Thyroid gland (tissue), 4 donors: ENCODE data around the gene LRRC18. TPM values are rescaled to one million over a fixed set of nuclear protein-coding genes. Genes with fewer than 3 reads are reported as not detected.
A peak's percentile ranks its signal among the peaks of the same experiment; 100 is the strongest.

Source experiments
- DNase-seq, 2 donors: peaks; one replicate each; pipeline ENCODE4 v3.0.0-alpha.2; 2019
- H3K27ac ChIP-seq, 3 donors: fragments of 200-600 bp; sonication (generic); 1 replicate in 2 of 3; 2 replicates in 1 of 3; pipeline ENCODE4 v1.5.1; 2016 to 2019; ENCODE audit warnings: mild to moderate bottlenecking in 1 of 3, moderate library complexity in 1 of 3
- H3K27me3 ChIP-seq: fragments of 200-600 bp; sonication (generic); one replicate; pipeline ENCODE4 v1.5.1; 2019
- H3K36me3 ChIP-seq, 2 donors: fragments of 200-600 bp; sonication (generic); one replicate each; pipeline ENCODE4 v1.5.1; 2016 to 2019
- H3K4me1 ChIP-seq, 2 donors: fragments of 200-600 bp; sonication (generic); one replicate each; pipeline ENCODE4 v1.5.1; 2017 to 2019
- H3K4me3 ChIP-seq, 3 donors: fragments of 200-600 bp; sonication (generic); replicated peaks in 1 of 3; 1 replicate in 2 of 3; 2 replicates in 1 of 3; pipeline ENCODE4 v1.5.1; 2016; ENCODE audit warnings: mild to moderate bottlenecking in 1 of 3
- H3K9me3 ChIP-seq: fragments of 200-600 bp; sonication (generic); one replicate; pipeline ENCODE4 v1.5.1; 2017
- POLR2A ChIP-seq, 2 donors: fragments of 450-650 bp; IDR thresholded peaks; one replicate each; pipeline ENCODE4 v1.6.1; 2017; ENCODE audit warnings: antibody characterized with exemption in 2 of 2, mild to moderate bottlenecking in 2 of 2, moderate library complexity in 1 of 2
- WGBS, 2 donors: methylation state at CpG; one replicate each; pipeline ENCODE4 v1.1.5; 2017; 5-methylcytosine and 5-hydroxymethylcytosine counted together
- intact Hi-C: fragments of 100-400 bp; cut with DNase I; formaldehyde crosslinking; loops from one replicate; pipeline ENCODE4 v1.15.1; 2023
- total RNA-seq, 4 donors: library from RNA; depleted of rRNA; stranded (reverse); fragments of >200 nt; gene quantifications; one replicate each; pipeline ENCODE4 v1.2.3, GENCODE V29; 2016
- TF ChIP-seq, protein P1 (sequence below), 6 experiments: fragments of 200-600 bp in 3 of 6; fragments of 450-650 bp in 3 of 6; sonication (generic) in 3 of 6; IDR thresholded peaks; one replicate each; pipeline ENCODE4 v1.5.1; 2016 to 2019; ENCODE audit warnings: antibody characterized with exemption in 6 of 6, mild to moderate bottlenecking in 2 of 6, inconsistent platforms in 1 of 6, moderate library complexity in 1 of 6

The LRRC18 gene
- total RNA-seq, 4 donors from 2014 or later = not detected

- H3K36me3 ChIP-seq = no peaks in the 10 kb centered on the region
- H3K9me3 ChIP-seq = no peaks in the 10 kb centered on the region
- H3K27me3 ChIP-seq = no peaks in the 10 kb centered on the region
- 31 to 42% methylated on average over 2 of the region's 2 CpGs for whole genome bisulfite sequencing, 2 donors
- TF ChIP-seq, protein P1, sequence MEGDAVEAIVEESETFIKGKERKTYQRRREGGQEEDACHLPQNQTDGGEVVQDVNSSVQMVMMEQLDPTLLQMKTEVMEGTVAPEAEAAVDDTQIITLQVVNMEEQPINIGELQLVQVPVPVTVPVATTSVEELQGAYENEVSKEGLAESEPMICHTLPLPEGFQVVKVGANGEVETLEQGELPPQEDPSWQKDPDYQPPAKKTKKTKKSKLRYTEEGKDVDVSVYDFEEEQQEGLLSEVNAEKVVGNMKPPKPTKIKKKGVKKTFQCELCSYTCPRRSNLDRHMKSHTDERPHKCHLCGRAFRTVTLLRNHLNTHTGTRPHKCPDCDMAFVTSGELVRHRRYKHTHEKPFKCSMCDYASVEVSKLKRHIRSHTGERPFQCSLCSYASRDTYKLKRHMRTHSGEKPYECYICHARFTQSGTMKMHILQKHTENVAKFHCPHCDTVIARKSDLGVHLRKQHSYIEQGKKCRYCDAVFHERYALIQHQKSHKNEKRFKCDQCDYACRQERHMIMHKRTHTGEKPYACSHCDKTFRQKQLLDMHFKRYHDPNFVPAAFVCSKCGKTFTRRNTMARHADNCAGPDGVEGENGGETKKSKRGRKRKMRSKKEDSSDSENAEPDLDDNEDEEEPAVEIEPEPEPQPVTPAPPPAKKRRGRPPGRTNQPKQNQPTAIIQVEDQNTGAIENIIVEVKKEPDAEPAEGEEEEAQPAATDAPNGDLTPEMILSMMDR (IDR thresholded peaks at IDR 0.05) = peak in 1 of 6 experiments; percentile 20
- TF ChIP-seq POLR2A (IDR thresholded peaks at IDR 0.05) = no peak
- no peak overlapping the region for H3K4me3 ChIP-seq
- intact Hi-C loops = no loop called here
- no peaks in the 10 kb centered on the region for H3K4me1 ChIP-seq
- H3K27ac ChIP-seq = no peak overlapping the region
- no peak for DNase-seq
These were observed 54.3 kb downstream of the LRRC18 start for GRCh38 chr10:48885376-48885775.

DNA sequence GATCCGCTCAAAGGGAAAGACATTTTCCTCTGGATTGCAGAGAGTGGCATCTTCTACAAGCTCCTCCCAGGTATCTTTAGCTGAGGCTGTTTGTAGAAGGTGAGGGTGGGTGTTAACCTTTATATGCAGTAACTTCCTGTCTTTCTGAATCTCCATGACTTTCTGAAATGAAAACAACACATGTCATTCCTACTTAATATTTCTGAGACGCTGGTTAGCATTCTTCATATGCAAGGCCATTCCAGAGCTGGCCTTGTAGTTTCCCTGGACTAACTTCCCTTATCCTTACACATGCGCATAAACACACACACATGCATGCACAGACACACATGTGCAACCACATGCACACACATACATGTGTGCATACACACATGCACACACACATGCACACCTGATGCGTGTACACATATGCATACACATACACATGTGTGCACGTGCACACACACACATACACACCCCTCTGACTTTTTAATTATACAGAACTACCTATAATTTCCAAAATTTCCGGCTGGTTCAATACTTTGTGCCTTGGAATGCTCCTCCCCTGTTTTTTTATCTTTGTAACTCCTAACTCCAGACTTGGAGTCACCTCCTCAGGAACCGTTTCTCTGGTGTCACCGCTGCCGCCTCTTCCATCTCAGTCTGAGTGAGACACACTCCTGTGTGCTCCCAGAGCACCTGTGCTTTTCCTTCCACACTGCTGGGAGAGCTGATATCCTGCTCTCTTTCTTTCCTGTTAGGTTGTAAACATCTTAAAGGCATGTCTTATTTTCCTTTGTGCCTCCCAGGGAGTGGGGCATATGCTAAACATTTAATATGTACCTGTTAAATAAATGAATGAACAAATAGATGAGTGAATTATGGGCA, 55.2 kb downstream of the LRRC18 start:
- H3K4me1 ChIP-seq = no peaks in the 10 kb centered on the region
- no peak for TF ChIP-seq POLR2A (IDR thresholded peaks at IDR 0.05)
- TF ChIP-seq, protein P1 (IDR thresholded peaks at IDR 0.05) = no peak
- intact Hi-C loops = no loop called here
- no peaks in the 10 kb centered on the region for H3K27me3 ChIP-seq
- no peak overlapping the region for H3K27ac ChIP-seq
- H3K4me3 ChIP-seq = no peak overlapping the region
- DNase-seq = no peak
- no peaks in the 10 kb centered on the region for H3K36me3 ChIP-seq
- no peaks in the 10 kb centered on the region for H3K9me3 ChIP-seq
- WGBS, 2 donors = 91% methylated on average over 9 of the region's 9 CpGs

- H3K36me3 ChIP-seq = no peaks in the 10 kb centered on the region
- no peaks in the 10 kb centered on the region for H3K9me3 ChIP-seq
- 71 to 77% methylated on average over 4 of the region's 4 CpGs for WGBS, 2 donors
- no peaks in the 10 kb centered on the region for H3K27me3 ChIP-seq
- intact Hi-C loops = no loop called here
- no peak for DNase-seq
- no peak overlapping the region for H3K27ac ChIP-seq
- TF ChIP-seq POLR2A (IDR thresholded peaks at IDR 0.05) = no peak
- TF ChIP-seq, protein P1 (IDR thresholded peaks at IDR 0.05) = no peak
- no peaks in the 10 kb centered on the region for H3K4me1 ChIP-seq
- no peak overlapping the region for H3K4me3 ChIP-seq
These were observed 55.9 kb downstream of the LRRC18 start for GRCh38 chr10:48883701-48884100.

DNA sequence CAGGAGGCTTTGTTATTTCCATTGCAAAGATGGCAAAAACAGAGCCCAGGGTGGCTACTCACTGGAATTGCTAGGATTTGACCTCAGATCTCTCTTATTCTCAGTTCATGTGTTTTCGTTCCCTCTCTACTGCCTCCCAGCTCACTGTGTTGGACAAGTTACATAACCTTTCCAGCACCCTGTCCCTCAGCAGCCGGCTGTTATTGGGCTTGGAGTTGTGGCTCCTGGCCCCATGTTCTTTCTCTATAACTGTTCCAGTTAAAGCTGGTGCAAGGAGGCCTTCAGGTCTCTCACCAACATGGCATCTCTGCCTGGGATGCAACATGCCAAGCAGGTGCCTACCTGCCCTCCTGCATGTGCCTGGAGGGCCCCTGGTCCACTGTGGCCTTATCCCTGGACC, 56.8 kb downstream of the LRRC18 start:
- Histone ChIP-seq H3K4me3 (no peak overlapping the region), H3K4me1 (no peaks in the 10 kb centered on the region), H3K27me3 (no peaks in the 10 kb centered on the region), H3K36me3 (no peaks in the 10 kb centered on the region), H3K27ac (no peak overlapping the region), H3K9me3 (no peaks in the 10 kb centered on the region)
- DNase-seq = no peak
- intact Hi-C loops = no loop called here
- WGBS, 2 donors = 89 to 100% methylated on average over 2 of the region's 2 CpGs
- TF ChIP-seq, protein P1 (IDR thresholded peaks at IDR 0.05) = no peak
- TF ChIP-seq POLR2A (IDR thresholded peaks at IDR 0.05) = no peak

GRCh38 chr10:48881937-48882336, 57.7 kb downstream of the LRRC18 start:
- no peaks in the 10 kb centered on the region for H3K36me3 ChIP-seq
- intact Hi-C loops = no loop called here
- TF ChIP-seq, protein P1 (IDR thresholded peaks at IDR 0.05) = no peak
- no peak for TF ChIP-seq POLR2A (IDR thresholded peaks at IDR 0.05)
- no peaks in the 10 kb centered on the region for H3K9me3 ChIP-seq
- 86 to 88% methylated on average over 1 of the region's 1 CpG for WGBS, 2 donors
- H3K27ac ChIP-seq = no peak overlapping the region
- H3K27me3 ChIP-seq = no peaks in the 10 kb centered on the region
- no peak for DNase-seq
- H3K4me3 ChIP-seq = no peak overlapping the region
- H3K4me1 ChIP-seq = no peaks in the 10 kb centered on the region
